H1 (cell line): ENCODE measurements around the gene SLC25A34. TPM values are rescaled to one million over a fixed set of nuclear protein-coding genes. Genes with fewer than 3 reads are reported as not detected.

ENCODE experiments used
- CTCF ChIA-PET: fragments of 300-600 bp; sonication (Branson Sonifier 250); formaldehyde crosslinking; loops from one replicate; lab custom pipeline; 2021; ENCODE audit not compliant: partially characterized antibody; lab: Charles Lee
- POLR2A ChIA-PET: fragments of 300-600 bp; sonication (Branson Sonifier 250); formaldehyde crosslinking; loops from one replicate; lab custom pipeline; 2021; ENCODE audit warnings: inconsistent platforms; ENCODE audit not compliant: partially characterized antibody; lab: Charles Lee
- DNase-seq, 2 experiments: peaks; one replicate each; pipeline versions ENCODE4 v3.0.0 to v3.0.0-alpha.2; 2010 to 2022; ENCODE audit warnings: low spot score in 2 of 2, low read depth in 1 of 2, mixed read lengths in 1 of 2
- FAIRE-seq: peaks from 2 replicates; lab custom pipeline; 2011; peaks lifted over from hg19 to GRCh38; lab: Jason Lieb, UNC
- H2AFZ ChIP-seq: 2 replicates; pipeline ENCODE4 v1.8.1; 2012; ENCODE audit warnings: low read length, inconsistent platforms
- H2AK5ac ChIP-seq: 2 replicates; pipeline ENCODE4 v1.6.1; 2013; ENCODE audit warnings: low read depth, low read length
- H2BK120ac ChIP-seq: replicated peaks from 2 replicates; pipeline ENCODE3; 2013; ENCODE audit warnings: low read depth, low read length, inconsistent platforms
- H2BK12ac ChIP-seq: 2 replicates; pipeline ENCODE4 v1.6.1; 2013; ENCODE audit warnings: low read depth, low read length
- H2BK15ac ChIP-seq: 2 replicates; pipeline ENCODE4 v1.6.1; 2013; ENCODE audit warnings: low read length
- H2BK20ac ChIP-seq: 2 replicates; pipeline ENCODE4 v1.6.1; 2013; ENCODE audit warnings: low read length
- H2BK5ac ChIP-seq: 2 replicates; pipeline ENCODE4 v1.6.1; 2013; ENCODE audit warnings: low read depth, low read length
- H3K14ac ChIP-seq: 2 replicates; pipeline ENCODE4 v1.6.1; 2013; ENCODE audit warnings: inconsistent platforms; ENCODE audit not compliant: insufficient read length
- H3K18ac ChIP-seq: 2 replicates; pipeline ENCODE4 v1.6.1; 2013; ENCODE audit warnings: low read length; ENCODE audit errors: extremely low read depth
- H3K23ac ChIP-seq: 2 replicates; pipeline ENCODE4 v1.6.1; 2013; ENCODE audit warnings: inconsistent platforms; ENCODE audit not compliant: insufficient read length
- H3K23me2 ChIP-seq: 2 replicates; pipeline ENCODE4 v1.6.1; 2013; ENCODE audit warnings: low read depth, low read length
- H3K27ac ChIP-seq: 2 replicates; pipeline ENCODE4 v1.6.1; 2011; ENCODE audit warnings: low read depth, low read length, inconsistent platforms
- H3K27me3 ChIP-seq, 4 experiments: replicated peaks in 1 of 4; 1 replicate in 1 of 4; 2 replicates in 3 of 4; pipeline versions ENCODE4 v1.6.1 to v1.8.1; 2011 to 2013; ENCODE audit warnings: low read length in 3 of 4, mild to moderate bottlenecking in 3 of 4, inconsistent platforms in 2 of 4, mixed read lengths in 2 of 4, moderate library complexity in 1 of 4; ENCODE audit not compliant: control insufficient read depth in 3 of 4, insufficient read depth in 3 of 4; ENCODE audit errors: extremely low read depth in 1 of 4
- H3K36me3 ChIP-seq, 4 experiments: 2 replicates each; pipeline versions ENCODE4 v1.6.1 to v1.8.1; 2011 to 2013; ENCODE audit warnings: mild to moderate bottlenecking in 4 of 4, low read length in 3 of 4, moderate library complexity in 2 of 4, control low read depth in 1 of 4, inconsistent platforms in 1 of 4; ENCODE audit not compliant: insufficient read depth in 4 of 4, control insufficient read depth in 2 of 4
- H3K4ac ChIP-seq: replicated peaks from 2 replicates; pipeline ENCODE3; 2013; ENCODE audit warnings: low read length, low read depth, mixed read lengths, inconsistent platforms; ENCODE audit not compliant: insufficient read length
- H3K4me1 ChIP-seq, 4 experiments: replicated peaks in 1 of 4; 1 replicate in 1 of 4; 2 replicates in 3 of 4; pipeline versions ENCODE4 v1.6.1 to v1.8.1; 2011 to 2013; ENCODE audit warnings: low read length in 3 of 4, inconsistent platforms in 2 of 4, mixed read lengths in 1 of 4; ENCODE audit not compliant: insufficient read depth in 4 of 4, control insufficient read depth in 3 of 4
- H3K4me2 ChIP-seq, 2 experiments: 2 replicates each; pipeline versions ENCODE4 v1.6.1 to v1.8.1; 2011 to 2013; ENCODE audit warnings: low read depth in 2 of 2, low read length in 2 of 2, control low read depth in 1 of 2, inconsistent platforms in 1 of 2, mild to moderate bottlenecking in 1 of 2; ENCODE audit not compliant: insufficient read depth in 1 of 2
- H3K4me3 ChIP-seq, 4 experiments: fragments of 200-600, 300-600 bp in 1 of 4; sonication (generic), shearing (Covaris generic), sonication (Bioruptor Twin) in 1 of 4; 2 replicates each; pipeline versions ENCODE4 v1.5.1 to v1.8.1; 2011 to 2016; ENCODE audit warnings: low read length in 4 of 4, low read depth in 3 of 4, control low read depth in 2 of 4, inconsistent platforms in 2 of 4, mild to moderate bottlenecking in 2 of 4, mixed read lengths in 1 of 4, moderate library complexity in 1 of 4; ENCODE audit not compliant: insufficient read depth in 2 of 4; ENCODE audit errors: extremely low read depth in 1 of 4
- H3K56ac ChIP-seq: replicated peaks from 2 replicates; pipeline ENCODE3; 2013; ENCODE audit warnings: low read depth, mild to moderate bottlenecking, mixed read lengths, low read length, inconsistent platforms; ENCODE audit not compliant: insufficient read length
- H3K79me1 ChIP-seq: 2 replicates; pipeline ENCODE4 v1.6.1; 2013; ENCODE audit warnings: low read depth, low read length, control low read depth
- H3K79me2 ChIP-seq, 2 experiments: 2 replicates each; pipeline versions ENCODE4 v1.6.1 to v1.8.1; 2012 to 2013; ENCODE audit warnings: low read length in 2 of 2, mild to moderate bottlenecking in 2 of 2, inconsistent platforms in 1 of 2; ENCODE audit not compliant: insufficient read depth in 2 of 2, control insufficient read depth in 1 of 2
- H3K9ac ChIP-seq, 4 experiments: replicated peaks in 1 of 4; 1 replicate in 1 of 4; 2 replicates in 3 of 4; pipeline versions ENCODE4 v1.6.1 to v1.8.1; 2011 to 2013; ENCODE audit warnings: low read depth in 3 of 4, low read length in 3 of 4, control low read depth in 2 of 4, mild to moderate bottlenecking in 2 of 4, moderate library complexity in 2 of 4, inconsistent platforms in 1 of 4; ENCODE audit errors: extremely low read depth in 1 of 4
- H3K9me3 ChIP-seq, 2 experiments: 2 replicates each; pipeline versions ENCODE4 v1.6.1 to v1.8.1; 2012 to 2013; ENCODE audit warnings: mild to moderate bottlenecking in 2 of 2, moderate library complexity in 2 of 2, control low read depth in 1 of 2, inconsistent platforms in 1 of 2, low read depth in 1 of 2, low read length in 1 of 2, mixed read lengths in 1 of 2; ENCODE audit not compliant: insufficient read depth in 2 of 2
- H4K20me1 ChIP-seq, 2 experiments: replicated peaks in 1 of 2; 2 replicates each; pipeline versions ENCODE3 to v1.8.1; 2011 to 2013; ENCODE audit warnings: inconsistent platforms in 2 of 2, low read length in 2 of 2, mild to moderate bottlenecking in 1 of 2; ENCODE audit not compliant: insufficient read depth in 2 of 2, control insufficient read depth in 1 of 2
- H4K5ac ChIP-seq: 2 replicates; pipeline ENCODE4 v1.6.1; 2013; ENCODE audit warnings: low read length, low read depth, mixed read lengths, inconsistent platforms; ENCODE audit not compliant: insufficient read length
- H4K8ac ChIP-seq: 2 replicates; pipeline ENCODE4 v1.8.0; 2013; ENCODE audit warnings: mild to moderate bottlenecking, moderate library complexity, low read length, inconsistent platforms; ENCODE audit not compliant: insufficient read depth; ENCODE audit errors: extremely low read depth
- H4K91ac ChIP-seq: replicated peaks from 2 replicates; pipeline ENCODE3; 2013; ENCODE audit warnings: low read length, mixed read lengths, inconsistent platforms; ENCODE audit not compliant: insufficient read length
- CEBPB ChIP-seq: IDR thresholded peaks from 2 replicates; pipeline ENCODE4 v1.6.1; 2012; ENCODE audit warnings: low read depth, low read length
- GTF2F1 ChIP-seq: IDR thresholded peaks from 2 replicates; pipeline ENCODE4 v1.6.1; 2012; ENCODE audit warnings: low read depth, low read length, improper control_type of control experiment, borderline replicate concordance
- HDAC2 ChIP-seq, 2 experiments: fragments of 300-600 bp in 1 of 2; sonication (generic) in 1 of 2; IDR thresholded peaks; 2 replicates each; pipeline ENCODE4 v1.6.1; 2011 to 2012; ENCODE audit warnings: low read depth in 2 of 2, low read length in 2 of 2, mild to moderate bottlenecking in 2 of 2, moderate library complexity in 2 of 2, borderline replicate concordance in 1 of 2, inconsistent platforms in 1 of 2
- YY1 ChIP-seq: IDR thresholded peaks from 2 replicates; pipeline ENCODE4 v1.6.1; 2011; ENCODE audit warnings: low read depth, mild to moderate bottlenecking, low read length
- WGBS, 2 experiments: shearing (Covaris generic) in 1 of 2; methylation state at CpG; one replicate each; pipeline versions ENCODE4 v1.1.6 to v1.1.7; 2013 to 2015; ENCODE audit warnings: low lambda C conversion rate in 2 of 2, mixed read lengths in 2 of 2, inconsistent platforms in 1 of 2, low coverage in 1 of 2, missing lambda C conversion rate in 1 of 2; ENCODE audit not compliant: insufficient replicate concordance in 2 of 2, insufficient coverage in 1 of 2, insufficient read length in 1 of 2; ENCODE audit errors: extremely low coverage in 1 of 2, missing lambda C conversion rate in 1 of 2; 5-methylcytosine and 5-hydroxymethylcytosine counted together
- polyA plus RNA-seq, 7 experiments: library from polyadenylated mRNA; depleted of rRNA in 3 of 7; stranded (reverse) in 5 of 7; unstranded in 2 of 7; fragments of >200 nt in 5 of 7; fragments of 200-250 nt in 2 of 7; gene quantifications; 1 replicate in 5 of 7; 2 replicates in 1 of 7; 4 replicates in 1 of 7; pipeline versions ENCODE4 v1.2.1 to v1.2.3, GENCODE V29; 2011 to 2013; ENCODE audit warnings: missing spikeins in 2 of 7, mixed read lengths in 2 of 7
- total RNA-seq: library from RNA; stranded (reverse); fragmentation: NEBNext Ultra II Directional; extraction: Animal tissue kit (Norgen Biotek cat#: 25700); gene quantifications from 2 replicates; pipeline ENCODE4 v1.2.1, GENCODE V29; 2021

SLC25A34 gene
- total and polyA plus RNA-seq, 2 of the 8 experiments (the other 6 are each of a cell fraction or from before 2014, with no cell fraction given) = 0.48 to 0.62 TPM

DNA sequence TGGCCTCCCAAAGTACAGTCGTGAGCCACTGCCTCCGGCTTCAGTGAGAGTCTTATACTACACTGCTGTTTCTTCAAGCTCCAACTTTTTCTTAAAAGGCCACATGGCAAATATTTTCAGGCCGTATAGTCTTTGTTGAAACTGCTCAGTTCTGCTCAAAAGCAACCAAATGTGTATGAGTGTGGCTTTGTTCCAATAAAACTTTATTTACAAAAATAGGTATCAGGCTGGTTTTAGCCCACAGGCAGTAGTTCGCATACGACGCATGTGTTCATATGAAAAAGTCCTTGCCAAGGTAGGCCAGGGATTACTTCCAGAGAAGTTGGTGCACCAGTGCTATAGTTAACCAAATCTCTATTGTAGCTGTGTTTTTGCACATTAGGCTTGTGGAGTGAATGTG, 45.7 kb upstream of the SLC25A34 start:
- H2BK15ac ChIP-seq = no peak overlapping the region
- no peak overlapping the region for H3K18ac ChIP-seq
- DNase-seq (no peak), FAIRE-seq (no peak)
- no peak overlapping the region for H3K56ac ChIP-seq
- no peak overlapping the region for H3K4me3 ChIP-seq
- no peak overlapping the region for H4K5ac ChIP-seq
- peaks cover 3% of the 10 kb centered on the region for H3K79me1 ChIP-seq
- peaks cover 0 to 7% of the 10 kb centered on the region in 2 experiments for H4K20me1 ChIP-seq
- H4K8ac ChIP-seq = no peak overlapping the region
- H3K14ac ChIP-seq = no peak overlapping the region
- H2BK12ac ChIP-seq = no peak overlapping the region
- no peak overlapping the region for H2BK20ac ChIP-seq
- ChIA-PET CTCF (interaction anchor here (0.6 kb wide), 1 partner anchor 286 kb away, joined by 3 read pairs; no protein-coding TSS in a partner anchor), POLR2A (no interaction called here)
- no peaks in the 10 kb centered on the region for H3K9me3 ChIP-seq
- 95% methylated on average over 6 of the region's 6 CpGs; no CpG with 5 or more reads in 1 of the 2 experiments for WGBS, 2 experiments
- no peak overlapping the region for H2BK5ac ChIP-seq
- H3K27me3 ChIP-seq = no peaks in the 10 kb centered on the region
- H3K27ac ChIP-seq = no peak overlapping the region
- no peak overlapping the region for H3K4me2 ChIP-seq
- H3K9ac ChIP-seq = no peak overlapping the region
- TF ChIP-seq HDAC2 (IDR thresholded peaks at IDR 0.05; ENCODE audit: borderline replicate concordance in 1 of 2, low read depth in 2 of 2, low read length in 2 of 2) = no peak
- no peak for TF ChIP-seq GTF2F1
- no peak for TF ChIP-seq YY1
- TF ChIP-seq CEBPB = no peak
- no peaks in the 10 kb centered on the region for H3K4me1 ChIP-seq
- no peak overlapping the region for H3K23ac ChIP-seq
- H4K91ac ChIP-seq = no peak overlapping the region
- H3K4ac ChIP-seq = no peak overlapping the region
- H3K79me2 ChIP-seq = peaks cover 6 to 42% of the 10 kb centered on the region in 2 experiments
- no peak overlapping the region for H2BK120ac ChIP-seq
- no peak overlapping the region for H2AFZ ChIP-seq
- H3K36me3 ChIP-seq = no peaks in the 10 kb centered on the region
- H3K23me2 ChIP-seq = no peaks in the 10 kb centered on the region; the same call in 1 of the 2 replicates
- H2AK5ac ChIP-seq = no peak overlapping the region
